ENCODE data around the gene PHF2.

The PHF2 gene

DNA sequence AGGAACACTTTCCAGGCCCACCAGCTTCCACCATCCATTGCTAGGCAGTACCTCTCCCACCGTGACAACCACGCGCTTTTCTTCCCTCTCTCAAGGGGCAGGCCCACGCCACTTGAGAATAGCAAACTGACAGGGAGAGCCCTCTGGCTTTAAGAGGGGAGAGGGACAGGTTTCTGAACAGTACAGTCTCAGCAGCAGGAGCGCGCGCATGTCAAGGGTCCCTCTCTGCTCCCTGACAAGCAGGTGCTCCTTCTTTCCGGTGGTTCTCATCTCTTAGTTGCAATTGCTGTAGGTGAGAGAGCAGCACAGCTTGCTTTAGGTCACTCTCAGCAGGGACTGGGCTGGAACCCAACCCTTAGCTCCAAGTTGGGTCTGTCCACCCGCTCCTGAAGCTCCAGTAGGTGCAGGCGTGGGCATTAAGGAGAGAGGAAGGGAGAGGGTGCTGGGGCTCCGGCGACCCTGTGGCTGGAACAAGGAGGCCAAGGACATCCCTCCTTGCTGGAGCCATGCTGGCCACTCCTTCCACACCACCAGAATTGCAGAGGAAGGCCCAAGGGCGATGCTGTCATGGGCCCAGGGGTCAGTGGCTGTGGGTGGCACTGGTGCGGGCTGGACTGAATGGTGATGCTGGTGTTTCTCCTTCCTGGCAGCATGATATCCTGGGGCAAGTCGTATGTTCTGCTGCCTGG is 9.0 kb upstream of the PHF2 start:
- Histone ChIP-seq H3K36me3 (ENCODE audit: control insufficient read depth, insufficient read depth, low read length) (no peaks in the 10 kb centered on the region), H3K9me3 (ENCODE audit: control insufficient read depth, low read length) (no peaks in the 10 kb centered on the region), H3K4me1 (ENCODE audit: control insufficient read depth, insufficient read depth, low read length) (peaks cover 6% of the 10 kb centered on the region), H3K27me3 (ENCODE audit: control insufficient read depth, insufficient read depth, low read length, poor library complexity, severe bottlenecking) (no peaks in the 10 kb centered on the region), H3K4me3 (ENCODE audit: insufficient read depth, low read depth, low read length) (peak overlapping the region; percentile 60), H3K27ac (ENCODE audit: insufficient read depth, low read depth, low read length, poor library complexity, severe bottlenecking) (no peak overlapping the region)
- 89% methylated on average over 15 of the region's 15 CpGs for WGBS, 2 experiments

DNA sequence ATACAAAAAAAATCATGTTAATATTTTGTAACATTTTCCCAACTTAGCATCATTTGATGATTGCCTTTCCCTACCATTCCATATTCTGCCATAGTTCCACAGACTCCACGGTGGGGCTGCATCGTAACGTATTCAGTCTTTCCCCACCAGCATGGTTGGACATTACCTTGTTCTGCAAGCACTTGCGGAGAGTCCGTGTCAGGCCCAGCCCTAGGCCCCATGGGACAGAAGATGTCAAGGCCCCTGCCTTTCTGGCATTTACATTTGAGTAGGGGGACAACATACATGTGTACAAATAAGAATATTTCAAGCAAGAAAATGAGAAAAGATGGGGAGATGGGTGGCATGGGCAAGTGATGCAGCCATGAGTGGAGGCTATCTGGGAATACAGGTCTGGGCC is 8.2 kb upstream of the PHF2 start:
- Histone ChIP-seq H3K4me1 (ENCODE audit: control insufficient read depth, insufficient read depth, low read length) (peaks cover 6% of the 10 kb centered on the region), H3K4me3 (ENCODE audit: insufficient read depth, low read depth, low read length) (no peak overlapping the region), H3K27ac (ENCODE audit: insufficient read depth, low read depth, low read length, poor library complexity, severe bottlenecking) (no peak overlapping the region), H3K36me3 (ENCODE audit: control insufficient read depth, insufficient read depth, low read length) (no peaks in the 10 kb centered on the region), H3K27me3 (ENCODE audit: control insufficient read depth, insufficient read depth, low read length, poor library complexity, severe bottlenecking) (no peaks in the 10 kb centered on the region), H3K9me3 (ENCODE audit: control insufficient read depth, low read length) (no peaks in the 10 kb centered on the region)
- WGBS, 2 experiments: 95% methylated on average over 5 of the region's 5 CpGs

DNA sequence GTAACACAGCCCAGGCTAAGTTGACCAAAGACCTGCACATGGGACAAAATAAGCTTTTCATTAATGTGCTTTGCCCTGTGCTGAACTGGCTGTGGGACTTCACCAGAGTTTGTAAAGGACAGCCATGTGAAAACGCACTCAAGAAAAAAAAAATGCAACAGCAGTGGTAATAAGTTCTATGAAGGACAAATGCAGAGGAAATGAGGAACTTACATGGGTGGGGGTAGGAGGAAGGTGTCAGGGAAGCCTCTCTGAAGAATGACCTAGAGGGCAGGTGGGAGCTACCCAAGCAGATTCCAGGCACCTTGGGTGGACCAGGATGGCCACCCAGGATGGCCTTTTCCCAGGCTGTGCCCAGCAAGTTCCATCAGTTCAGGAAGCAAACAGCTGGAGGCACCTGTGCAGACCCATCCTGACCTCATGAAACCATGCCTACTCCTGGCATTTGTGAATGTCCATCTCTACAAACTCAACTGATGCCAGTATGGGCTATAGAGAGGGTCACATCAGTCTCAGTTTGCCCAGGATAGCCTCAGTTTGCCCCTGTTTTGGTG is 6.7 kb upstream of the PHF2 start:
- Histone ChIP-seq H3K36me3 (ENCODE audit: control insufficient read depth, insufficient read depth, low read length) (no peaks in the 10 kb centered on the region), H3K27ac (ENCODE audit: insufficient read depth, low read depth, low read length, poor library complexity, severe bottlenecking) (no peak overlapping the region), H3K4me3 (ENCODE audit: insufficient read depth, low read depth, low read length) (no peak overlapping the region), H3K4me1 (ENCODE audit: control insufficient read depth, insufficient read depth, low read length) (peaks cover 6% of the 10 kb centered on the region), H3K9me3 (ENCODE audit: control insufficient read depth, low read length) (no peaks in the 10 kb centered on the region), H3K27me3 (ENCODE audit: control insufficient read depth, insufficient read depth, low read length, poor library complexity, severe bottlenecking) (peaks cover under 1% of the 10 kb centered on the region)
- 93 to 94% methylated on average over 1 of the region's 1 CpG for WGBS, 2 experiments

DNA sequence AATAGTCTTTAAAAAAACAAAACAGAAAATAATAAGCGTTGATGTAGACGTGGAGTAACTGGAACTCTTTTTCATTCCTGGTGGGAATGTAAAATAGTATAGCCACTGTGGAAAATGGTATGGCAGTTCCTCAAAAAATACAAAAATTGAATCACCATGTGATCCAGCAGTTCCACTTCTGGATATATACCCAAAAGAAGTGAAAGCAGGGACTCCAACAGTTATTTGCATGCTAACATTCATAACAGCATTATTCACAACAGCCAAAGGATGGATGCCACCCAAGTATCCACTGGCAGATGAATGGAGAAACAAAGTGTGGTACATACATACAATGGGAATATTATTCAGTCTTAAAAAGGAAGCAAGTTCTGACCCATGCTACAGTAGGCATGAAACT is 4.2 kb upstream of the PHF2 start:
- peaks cover 2% of the 10 kb centered on the region for H3K4me1 ChIP-seq (ENCODE audit: control insufficient read depth, insufficient read depth, low read length)
- no peaks in the 10 kb centered on the region for H3K9me3 ChIP-seq (ENCODE audit: control insufficient read depth, low read length)
- H3K27ac ChIP-seq (ENCODE audit: insufficient read depth, low read depth, low read length, poor library complexity, severe bottlenecking): no peak overlapping the region
- H3K36me3 ChIP-seq (ENCODE audit: control insufficient read depth, insufficient read depth, low read length): no peaks in the 10 kb centered on the region
- H3K4me3 ChIP-seq (ENCODE audit: insufficient read depth, low read depth, low read length): no peak overlapping the region
- peaks cover 10% of the 10 kb centered on the region for H3K27me3 ChIP-seq (ENCODE audit: control insufficient read depth, insufficient read depth, low read length, poor library complexity, severe bottlenecking)
- WGBS, 2 experiments: 93 to 94% methylated on average over 2 of the region's 2 CpGs

DNA sequence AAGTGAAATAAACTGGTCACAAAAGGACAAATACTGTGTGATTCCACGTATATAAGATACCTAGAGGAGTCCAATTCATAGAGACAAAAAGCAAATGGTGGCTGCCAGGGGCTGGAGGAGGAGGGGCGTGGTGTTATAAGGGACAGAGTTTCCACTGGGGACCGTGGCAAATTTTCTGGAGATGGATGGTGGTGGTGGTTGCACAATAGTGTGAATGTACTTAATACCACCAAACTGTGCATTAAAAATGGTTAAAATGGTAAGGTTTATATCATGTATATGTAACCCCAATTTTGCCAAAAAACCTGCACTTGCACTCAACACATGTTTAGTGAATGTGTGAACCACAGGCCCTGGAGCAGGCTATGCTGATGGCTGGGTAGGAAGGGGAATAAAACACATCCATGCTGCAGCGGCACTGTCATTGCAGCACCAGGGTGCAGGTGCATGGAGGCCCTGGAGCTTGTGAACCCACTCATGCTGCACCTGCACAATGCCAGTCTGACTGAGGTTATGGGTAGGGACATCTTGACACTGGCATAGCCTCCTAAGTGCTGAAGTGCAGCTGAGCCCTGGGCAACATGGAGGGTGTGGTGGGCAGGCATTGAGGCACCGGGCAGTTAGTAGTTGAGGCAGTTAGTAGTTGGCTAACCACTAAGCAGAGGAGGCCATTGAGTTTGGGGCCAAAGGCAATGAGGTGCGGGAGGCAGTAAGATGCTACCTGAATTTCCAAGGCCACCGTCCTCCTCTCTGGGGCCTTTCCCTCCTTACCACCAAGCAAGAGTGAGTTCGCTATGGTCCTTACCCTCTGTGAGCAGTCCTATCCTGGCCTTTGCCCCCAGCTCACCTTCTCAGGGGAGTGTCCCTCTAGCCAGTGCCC is 3.5 kb upstream of the PHF2 start:
- Histone ChIP-seq H3K4me1 (ENCODE audit: control insufficient read depth, insufficient read depth, low read length) (peaks cover 5% of the 10 kb centered on the region), H3K4me3 (ENCODE audit: insufficient read depth, low read depth, low read length) (no peak overlapping the region), H3K27me3 (ENCODE audit: control insufficient read depth, insufficient read depth, low read length, poor library complexity, severe bottlenecking) (peaks cover 17% of the 10 kb centered on the region), H3K27ac (ENCODE audit: insufficient read depth, low read depth, low read length, poor library complexity, severe bottlenecking) (no peak overlapping the region), H3K36me3 (ENCODE audit: control insufficient read depth, insufficient read depth, low read length) (no peaks in the 10 kb centered on the region), H3K9me3 (ENCODE audit: control insufficient read depth, low read length) (no peaks in the 10 kb centered on the region)
- WGBS, 2 experiments: 92 to 95% methylated on average over 8 of the region's 8 CpGs

DNA sequence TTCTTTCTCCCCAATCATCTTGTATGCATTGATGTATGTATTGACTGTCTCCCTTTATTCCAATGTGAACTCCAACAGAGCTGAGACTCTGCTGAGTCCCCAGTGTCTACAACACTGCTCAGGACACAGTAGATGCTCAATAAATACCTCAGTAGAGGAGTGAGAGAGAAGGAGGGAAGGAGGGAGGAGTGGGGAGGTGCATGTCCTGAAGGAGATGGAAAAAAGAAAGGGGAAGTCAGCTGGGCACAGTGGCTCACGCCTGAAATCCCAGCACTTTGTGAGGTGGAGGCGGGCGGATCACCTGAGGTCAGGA is 2.9 kb upstream of the PHF2 start:
- 88 to 96% methylated on average over 3 of the region's 3 CpGs for WGBS, 2 experiments
- peaks cover 17% of the 10 kb centered on the region for H3K27me3 ChIP-seq (ENCODE audit: control insufficient read depth, insufficient read depth, low read length, poor library complexity, severe bottlenecking)
- no peak overlapping the region for H3K27ac ChIP-seq (ENCODE audit: insufficient read depth, low read depth, low read length, poor library complexity, severe bottlenecking)
- H3K9me3 ChIP-seq (ENCODE audit: control insufficient read depth, low read length): no peaks in the 10 kb centered on the region
- H3K36me3 ChIP-seq (ENCODE audit: control insufficient read depth, insufficient read depth, low read length): no peaks in the 10 kb centered on the region
- H3K4me3 ChIP-seq (ENCODE audit: insufficient read depth, low read depth, low read length): no peak overlapping the region
- H3K4me1 ChIP-seq (ENCODE audit: control insufficient read depth, insufficient read depth, low read length): peaks cover 5% of the 10 kb centered on the region

DNA sequence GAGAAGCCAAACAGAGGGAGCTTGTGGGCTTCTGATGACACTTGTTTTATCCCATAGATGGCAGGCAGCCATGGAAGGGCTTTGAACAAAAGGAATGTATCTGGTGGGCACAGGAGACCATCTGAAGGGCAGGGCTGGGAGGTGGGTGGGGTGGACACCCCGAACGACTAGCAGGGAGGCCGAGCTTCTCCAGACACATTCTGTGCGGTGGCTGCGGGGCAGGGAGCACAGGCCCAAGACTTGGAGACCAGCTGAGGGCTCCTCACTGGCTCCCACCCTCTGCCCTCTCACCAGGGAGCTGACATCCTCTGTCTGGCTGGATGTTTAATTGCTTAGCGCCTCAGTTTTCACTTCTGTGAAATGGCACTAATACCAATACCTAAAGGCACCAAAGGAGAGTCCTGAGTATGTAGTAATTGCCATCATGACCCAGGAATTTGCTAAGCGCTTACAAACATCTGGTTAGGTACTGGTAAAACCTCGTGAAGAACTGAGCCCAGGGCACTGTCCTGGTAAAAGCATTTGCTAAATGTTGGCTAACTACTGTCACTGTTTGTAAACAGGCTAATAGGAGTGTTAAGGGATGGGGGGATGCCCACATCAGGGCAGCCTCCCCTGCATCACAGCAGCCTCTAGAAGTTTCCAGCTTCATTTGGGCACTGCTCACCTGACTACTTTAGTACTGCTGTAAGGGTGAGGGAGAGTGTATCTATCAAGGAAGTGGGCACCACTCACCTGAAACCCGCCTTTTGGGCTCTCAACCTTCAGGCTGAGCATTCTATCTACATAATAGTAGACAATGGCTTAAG is 2.1 kb upstream of the PHF2 start:
- Histone ChIP-seq H3K36me3 (ENCODE audit: control insufficient read depth, insufficient read depth, low read length) (no peaks in the 10 kb centered on the region), H3K9me3 (ENCODE audit: control insufficient read depth, low read length) (no peaks in the 10 kb centered on the region), H3K27ac (ENCODE audit: insufficient read depth, low read depth, low read length, poor library complexity, severe bottlenecking) (no peak overlapping the region), H3K27me3 (ENCODE audit: control insufficient read depth, insufficient read depth, low read length, poor library complexity, severe bottlenecking) (peaks cover 17% of the 10 kb centered on the region), H3K4me3 (ENCODE audit: insufficient read depth, low read depth, low read length) (no peak overlapping the region), H3K4me1 (ENCODE audit: control insufficient read depth, insufficient read depth, low read length) (peaks cover 5% of the 10 kb centered on the region)
- 90 to 94% methylated on average over 8 to 9 of the region's 9 CpGs for WGBS, 2 experiments

DNA sequence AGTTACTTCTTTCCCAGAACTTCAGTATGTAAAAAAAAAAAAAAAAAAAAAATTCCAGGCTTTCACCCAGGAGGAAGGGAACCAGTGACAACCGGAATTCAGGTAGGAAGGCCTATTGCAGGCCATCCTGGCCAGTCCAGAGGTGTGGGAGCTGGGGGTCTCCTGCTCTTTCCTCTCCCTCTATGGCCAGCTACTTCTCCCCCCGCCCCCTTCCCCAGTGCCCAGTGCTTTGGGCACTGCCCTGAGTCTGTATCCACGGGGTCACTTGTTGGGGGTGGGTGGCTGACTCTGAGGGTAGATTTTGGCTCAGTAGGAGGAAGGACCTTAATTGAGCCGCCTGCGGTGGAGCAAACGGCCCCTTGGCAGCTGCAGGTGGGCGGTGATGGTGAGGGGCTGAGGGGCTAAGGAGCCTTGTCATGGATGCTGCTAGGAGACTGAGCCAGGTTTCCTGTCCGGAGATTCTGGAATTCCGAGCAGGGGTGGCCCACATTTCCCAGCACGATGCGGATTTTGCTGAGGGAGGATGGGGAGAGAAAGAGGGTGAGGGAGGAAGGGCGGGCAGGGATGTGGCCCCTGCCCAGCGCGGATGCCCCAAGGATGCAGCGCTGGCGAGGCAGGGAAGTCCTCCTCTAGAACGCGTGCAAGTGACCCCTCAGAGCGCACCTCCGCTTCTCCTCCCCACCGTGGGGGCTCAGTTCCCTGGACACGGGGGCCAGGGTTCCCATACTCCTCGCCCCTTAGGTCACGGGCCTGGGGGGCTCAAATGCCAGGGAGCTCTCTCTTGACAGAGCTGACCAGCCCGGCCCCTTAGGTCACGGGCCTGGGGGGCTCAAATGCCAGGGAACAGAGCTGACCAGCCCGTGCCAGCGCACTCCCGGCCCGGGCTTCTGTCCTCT is 1.2 kb upstream of the PHF2 start:
- peaks cover 17% of the 10 kb centered on the region for H3K27me3 ChIP-seq (ENCODE audit: control insufficient read depth, insufficient read depth, low read length, poor library complexity, severe bottlenecking)
- H3K27ac ChIP-seq (ENCODE audit: insufficient read depth, low read depth, low read length, poor library complexity, severe bottlenecking): no peak overlapping the region
- no peaks in the 10 kb centered on the region for H3K9me3 ChIP-seq (ENCODE audit: control insufficient read depth, low read length)
- peak overlapping the region; percentile 64 for H3K4me3 ChIP-seq (ENCODE audit: insufficient read depth, low read depth, low read length)
- H3K36me3 ChIP-seq (ENCODE audit: control insufficient read depth, insufficient read depth, low read length): no peaks in the 10 kb centered on the region
- peaks cover 6% of the 10 kb centered on the region for H3K4me1 ChIP-seq (ENCODE audit: control insufficient read depth, insufficient read depth, low read length)
- 20 to 21% methylated on average over 30 of the region's 30 CpGs for WGBS, 2 experiments

DNA sequence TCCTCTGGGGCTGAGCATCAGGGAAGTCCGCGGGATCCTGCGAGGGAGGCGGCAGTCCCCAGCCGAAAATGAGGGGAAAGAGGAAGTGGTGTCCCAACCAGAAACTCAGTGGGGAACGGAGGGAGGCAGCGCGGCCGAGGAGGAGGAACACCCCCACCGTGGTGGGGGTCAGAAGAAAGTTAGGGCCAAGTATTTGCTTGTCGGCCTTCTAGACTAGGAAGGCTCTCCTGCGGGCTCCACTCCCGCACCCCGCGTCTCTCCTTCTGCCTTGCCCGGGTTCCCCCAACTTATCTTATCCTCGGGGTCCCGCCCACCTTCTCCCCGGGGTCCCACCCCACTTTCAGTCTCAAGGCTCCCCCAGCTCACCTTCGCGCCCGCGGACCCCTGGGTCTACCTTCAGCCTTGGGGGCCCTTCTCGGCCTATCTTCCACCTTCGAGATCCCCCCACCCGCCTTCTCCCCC is 557 bp upstream of the PHF2 start:
- Histone ChIP-seq H3K4me3 (ENCODE audit: insufficient read depth, low read depth, low read length) (peak overlapping the region; percentile 64), H3K36me3 (ENCODE audit: control insufficient read depth, insufficient read depth, low read length) (no peaks in the 10 kb centered on the region), H3K9me3 (ENCODE audit: control insufficient read depth, low read length) (no peaks in the 10 kb centered on the region), H3K27me3 (ENCODE audit: control insufficient read depth, insufficient read depth, low read length, poor library complexity, severe bottlenecking) (peaks cover 17% of the 10 kb centered on the region), H3K27ac (ENCODE audit: insufficient read depth, low read depth, low read length, poor library complexity, severe bottlenecking) (no peak overlapping the region), H3K4me1 (ENCODE audit: control insufficient read depth, insufficient read depth, low read length) (peaks cover 9% of the 10 kb centered on the region)
- 0% methylated on average over 25 of the region's 26 CpGs for WGBS, 2 experiments

Data from ectodermal cell (in vitro differentiated cells).